Measurements from ENCODE around the gene PTPRM. TPM values are rescaled to one million over a fixed set of nuclear protein-coding genes. Genes with fewer than 3 reads are reported as not detected.

The PTPRM gene
- total and polyA plus RNA-seq, 2 of the 8 experiments (the other 6 are each of a cell fraction or from before 2014, with no cell fraction given), result 4.1 to 7.0 TPM

- Histone ChIP-seq H3K56ac (replicated peaks; ENCODE audit: insufficient read length, low read depth, low read length) (no peak overlapping the region), H2AK5ac (ENCODE audit: low read depth, low read length) (no peak overlapping the region), H3K79me1 (ENCODE audit: low read depth, low read length) (no peaks in the 10 kb centered on the region), H2BK20ac (ENCODE audit: low read length) (no peak overlapping the region), H3K9me3 (ENCODE audit: insufficient read depth in 2 of 2, low read depth in 1 of 2, low read length in 1 of 2) (no peaks in the 10 kb centered on the region), H3K23ac (ENCODE audit: insufficient read length) (no peak overlapping the region), H3K79me2 (ENCODE audit: control insufficient read depth in 1 of 2, insufficient read depth in 2 of 2, low read length in 2 of 2) (no peaks in the 10 kb centered on the region), H2BK5ac (ENCODE audit: low read depth, low read length) (no peak overlapping the region), H2BK120ac (replicated peaks; ENCODE audit: low read depth, low read length) (no peak overlapping the region), H2BK12ac (ENCODE audit: low read depth, low read length) (no peak overlapping the region), H3K36me3 (ENCODE audit: control insufficient read depth in 2 of 4, insufficient read depth in 4 of 4, low read length in 3 of 4) (no peaks in the 10 kb centered on the region), H3K18ac (ENCODE audit: extremely low read depth, low read length) (no peak overlapping the region), H3K4me3 (ENCODE audit: extremely low read depth in 1 of 4, insufficient read depth in 2 of 4, low read depth in 3 of 4, low read length in 4 of 4) (no peak overlapping the region), H2BK15ac (ENCODE audit: low read length) (no peak overlapping the region), H4K8ac (ENCODE audit: extremely low read depth, insufficient read depth, low read length) (no peak overlapping the region), H2AFZ (ENCODE audit: low read length) (no peak overlapping the region), H3K4me1 (replicated peaks in 1 of 4; ENCODE audit: control insufficient read depth in 3 of 4, insufficient read depth in 4 of 4, low read length in 3 of 4) (peaks cover 0 to 3% (median 0%) of the 10 kb centered on the region in 4 experiments; a peak in 1 of 7 replicates), H3K14ac (ENCODE audit: insufficient read length) (no peak overlapping the region), H3K23me2 (ENCODE audit: low read depth, low read length) (no peaks in the 10 kb centered on the region; the same call in 1 of the 2 replicates), H4K5ac (ENCODE audit: insufficient read length, low read depth, low read length) (no peak overlapping the region), H3K9ac (replicated peaks in 1 of 4; ENCODE audit: extremely low read depth in 1 of 4, low read depth in 3 of 4, low read length in 3 of 4) (no peak overlapping the region), H3K27ac (ENCODE audit: low read depth, low read length) (no peak overlapping the region), H3K27me3 (replicated peaks in 1 of 4; ENCODE audit: control insufficient read depth in 3 of 4, extremely low read depth in 1 of 4, insufficient read depth in 3 of 4, low read length in 3 of 4) (no peaks in the 10 kb centered on the region), H4K20me1 (replicated peaks in 1 of 2; ENCODE audit: control insufficient read depth in 1 of 2, insufficient read depth in 2 of 2, low read length in 2 of 2) (no peaks in the 10 kb centered on the region), H4K91ac (replicated peaks; ENCODE audit: insufficient read length, low read length) (no peak overlapping the region), H3K4me2 (ENCODE audit: insufficient read depth in 1 of 2, low read depth in 2 of 2, low read length in 2 of 2) (no peak overlapping the region), H3K4ac (replicated peaks; ENCODE audit: insufficient read length, low read depth, low read length) (no peak overlapping the region)
- DNase-seq (ENCODE audit: low read depth in 1 of 2, low spot score in 2 of 2) (no peak), FAIRE-seq (no peak)
- ChIA-PET CTCF (ENCODE audit: partially characterized antibody) (interaction anchor here (0.8 kb wide), 1 partner anchor 143 kb away, joined by 4 read pairs; no protein-coding TSS in a partner anchor), POLR2A (ENCODE audit: partially characterized antibody) (no interaction called here)
- WGBS, 2 experiments (ENCODE audit: extremely low coverage in 1 of 2, insufficient coverage in 1 of 2, insufficient read length in 1 of 2, insufficient replicate concordance in 2 of 2, low coverage in 1 of 2, low lambda C conversion rate in 2 of 2, missing lambda C conversion rate in 1 of 2), result 86% methylated on average over 4 of the region's 4 CpGs; no CpG with 5 or more reads in 1 of the 2 experiments
- TF ChIP-seq GTF2F1 (IDR thresholded peaks at IDR 0.05; ENCODE audit: borderline replicate concordance, low read depth, low read length), result no peak
- TF ChIP-seq, protein P1, sequence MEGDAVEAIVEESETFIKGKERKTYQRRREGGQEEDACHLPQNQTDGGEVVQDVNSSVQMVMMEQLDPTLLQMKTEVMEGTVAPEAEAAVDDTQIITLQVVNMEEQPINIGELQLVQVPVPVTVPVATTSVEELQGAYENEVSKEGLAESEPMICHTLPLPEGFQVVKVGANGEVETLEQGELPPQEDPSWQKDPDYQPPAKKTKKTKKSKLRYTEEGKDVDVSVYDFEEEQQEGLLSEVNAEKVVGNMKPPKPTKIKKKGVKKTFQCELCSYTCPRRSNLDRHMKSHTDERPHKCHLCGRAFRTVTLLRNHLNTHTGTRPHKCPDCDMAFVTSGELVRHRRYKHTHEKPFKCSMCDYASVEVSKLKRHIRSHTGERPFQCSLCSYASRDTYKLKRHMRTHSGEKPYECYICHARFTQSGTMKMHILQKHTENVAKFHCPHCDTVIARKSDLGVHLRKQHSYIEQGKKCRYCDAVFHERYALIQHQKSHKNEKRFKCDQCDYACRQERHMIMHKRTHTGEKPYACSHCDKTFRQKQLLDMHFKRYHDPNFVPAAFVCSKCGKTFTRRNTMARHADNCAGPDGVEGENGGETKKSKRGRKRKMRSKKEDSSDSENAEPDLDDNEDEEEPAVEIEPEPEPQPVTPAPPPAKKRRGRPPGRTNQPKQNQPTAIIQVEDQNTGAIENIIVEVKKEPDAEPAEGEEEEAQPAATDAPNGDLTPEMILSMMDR (IDR thresholded peaks at IDR 0.05; ENCODE audit: control extremely low read depth in 1 of 3, insufficient read depth in 1 of 3, low read depth in 1 of 3, low read length in 3 of 3), result no peak
- no peak for TF ChIP-seq POU5F1 (IDR thresholded peaks at IDR 0.05; ENCODE audit: low read depth, low read length)
- TF ChIP-seq SP2 (IDR thresholded peaks at IDR 0.05; ENCODE audit: low read length), result no peak
- TF ChIP-seq NANOG (IDR thresholded peaks at IDR 0.05; ENCODE audit: insufficient read depth, low read depth, low read length, poor library complexity, severe bottlenecking), result no peak
- TF ChIP-seq CBX5 (IDR thresholded peaks at IDR 0.05; ENCODE audit: low read depth, low read length), result no peak
Observed at GRCh38 chr18:7784171-7784570, 217.1 kb downstream of the PTPRM start.
